ENCODE data around the gene AEBP1. TPM values are rescaled to one million over a fixed set of nuclear protein-coding genes. Genes with fewer than 3 reads are reported as not detected.

The AEBP1 gene
- total RNA-seq, 1 experiment from 2014 or later = 49.3 TPM

DNA sequence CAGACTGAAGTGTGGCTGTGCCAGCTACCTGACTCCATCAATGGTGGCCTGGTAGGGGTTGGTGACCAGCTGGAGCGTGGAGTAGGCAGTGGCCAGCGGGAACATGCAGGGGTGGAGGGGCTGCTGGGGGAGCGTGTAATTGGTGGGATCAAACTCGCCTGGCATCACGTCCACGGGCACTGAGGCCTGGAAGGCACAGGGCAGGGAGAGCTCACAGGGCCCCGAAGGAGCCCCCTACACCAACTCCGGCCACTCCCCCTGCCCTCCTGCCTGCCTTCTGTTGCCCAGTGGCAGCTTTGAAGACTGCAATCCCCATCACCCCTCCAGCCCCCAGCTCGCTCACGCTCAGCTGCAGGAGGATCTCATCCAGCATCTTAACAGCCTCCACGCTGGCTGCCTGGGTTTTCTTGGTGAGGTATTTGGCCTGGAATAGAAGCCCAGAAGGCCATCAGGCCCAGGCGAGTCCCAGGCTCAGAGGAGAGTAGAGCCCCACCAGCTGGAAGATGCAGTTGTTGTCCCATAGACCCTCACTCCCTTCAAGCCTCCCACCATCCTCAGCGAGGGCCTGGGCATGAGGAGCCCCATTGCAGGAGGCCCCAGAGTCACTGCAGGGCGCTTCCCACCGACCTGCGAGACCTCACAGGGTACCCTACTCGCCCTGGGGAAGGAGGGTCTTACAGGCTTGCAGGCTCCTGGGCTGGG, 12.1 kb downstream of the AEBP1 start:
- Histone ChIP-seq H2BK12ac (ENCODE audit: insufficient read length, low read depth, low read length) (no peak overlapping the region), H2BK15ac (ENCODE audit: low read depth, low read length) (no peak overlapping the region), H3K79me1 (ENCODE audit: insufficient read depth, low read depth, low read length, poor library complexity, severe bottlenecking) (no peaks in the 10 kb centered on the region), H2BK20ac (ENCODE audit: low read depth, low read length, poor library complexity, severe bottlenecking) (no peak overlapping the region), H2BK120ac (ENCODE audit: low read depth, low read length, poor library complexity, severe bottlenecking) (no peak overlapping the region), H3K23ac (ENCODE audit: insufficient read length, low read depth, low read length) (no peak overlapping the region), H2AFZ (ENCODE audit: low read length) (no peak overlapping the region), H3K56ac (ENCODE audit: insufficient read length, low read depth, low read length) (no peak overlapping the region), H3K4ac (ENCODE audit: low read depth, low read length) (no peak overlapping the region), H3K27ac (ENCODE audit: insufficient read length, low read depth, low read length) (no peak overlapping the region), H4K8ac (replicated peaks; ENCODE audit: insufficient read length, low read depth, low read length) (no peak overlapping the region), H3K4me2 (ENCODE audit: insufficient read depth, insufficient read length, low read length) (no peak overlapping the region), H3T11ph (ENCODE audit: low read length) (no peak overlapping the region), H3K4me1 (ENCODE audit: insufficient read depth, low read length) (no peaks in the 10 kb centered on the region), H3K79me2 (ENCODE audit: insufficient read depth, low read length) (no peaks in the 10 kb centered on the region), H4K5ac (ENCODE audit: insufficient read length, low read depth, low read length) (no peak overlapping the region), H3K27me3 (ENCODE audit: insufficient read depth, low read length) (no peaks in the 10 kb centered on the region), H3K23me2 (ENCODE audit: insufficient read length, low read depth, low read length, poor library complexity, severe bottlenecking) (no peaks in the 10 kb centered on the region), H3K14ac (ENCODE audit: insufficient read depth, low read length) (no peak overlapping the region), H2AK5ac (ENCODE audit: insufficient read length, low read length) (no peak overlapping the region), H4K20me1 (ENCODE audit: control insufficient read depth, insufficient read depth, insufficient read length) (no peaks in the 10 kb centered on the region), H4K91ac (ENCODE audit: insufficient read length, low read depth, low read length) (no peak overlapping the region), H3K9ac (ENCODE audit: extremely low read depth, insufficient read length, low read length) (no peak overlapping the region), H3K18ac (ENCODE audit: insufficient read length, low read depth, low read length) (no peak overlapping the region), H3K9me3 (ENCODE audit: control insufficient read depth, low read depth, low read length) (no peaks in the 10 kb centered on the region), H2BK5ac (ENCODE audit: insufficient read length, low read length) (no peak overlapping the region)
- TF ChIP-seq, protein P1, sequence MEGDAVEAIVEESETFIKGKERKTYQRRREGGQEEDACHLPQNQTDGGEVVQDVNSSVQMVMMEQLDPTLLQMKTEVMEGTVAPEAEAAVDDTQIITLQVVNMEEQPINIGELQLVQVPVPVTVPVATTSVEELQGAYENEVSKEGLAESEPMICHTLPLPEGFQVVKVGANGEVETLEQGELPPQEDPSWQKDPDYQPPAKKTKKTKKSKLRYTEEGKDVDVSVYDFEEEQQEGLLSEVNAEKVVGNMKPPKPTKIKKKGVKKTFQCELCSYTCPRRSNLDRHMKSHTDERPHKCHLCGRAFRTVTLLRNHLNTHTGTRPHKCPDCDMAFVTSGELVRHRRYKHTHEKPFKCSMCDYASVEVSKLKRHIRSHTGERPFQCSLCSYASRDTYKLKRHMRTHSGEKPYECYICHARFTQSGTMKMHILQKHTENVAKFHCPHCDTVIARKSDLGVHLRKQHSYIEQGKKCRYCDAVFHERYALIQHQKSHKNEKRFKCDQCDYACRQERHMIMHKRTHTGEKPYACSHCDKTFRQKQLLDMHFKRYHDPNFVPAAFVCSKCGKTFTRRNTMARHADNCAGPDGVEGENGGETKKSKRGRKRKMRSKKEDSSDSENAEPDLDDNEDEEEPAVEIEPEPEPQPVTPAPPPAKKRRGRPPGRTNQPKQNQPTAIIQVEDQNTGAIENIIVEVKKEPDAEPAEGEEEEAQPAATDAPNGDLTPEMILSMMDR (conservative IDR thresholded peaks at IDR 0.05) = no peak
- Mint-ChIP-seq H3K9me3 (no peaks in the 10 kb centered on the region), H3K36me3 (ENCODE audit: insufficient read depth in 1 of 3, low read depth in 3 of 3) (peaks cover 43 to 83% (median 79%) of the 10 kb centered on the region in 3 experiments), H3K27ac (no peak overlapping the region), H3K4me1 (0 out of 4 replicates have a peak, but pooled peaks cover 0 to 4% of the 10 kb centered on the region in 2 experiments), H3K4me3 (no peak overlapping the region), H3K27me3 (ENCODE audit: low read depth) (no peaks in the 10 kb centered on the region; the same call in 1 of the 2 replicates)
- DNase-seq = no peak
- no CpG with 5 or more reads among the region's 17 CpGs for WGBS (ENCODE audit: extremely low coverage, insufficient read length, low lambda C conversion rate)
